ENCODE data around the gene ACSBG1. TPM values are rescaled to one million over a fixed set of nuclear protein-coding genes. Genes with fewer than 3 reads are reported as not detected.

ACSBG1 gene
- 0.20 and 0.24 TPM in 2 replicates for total RNA-seq (2014; rRNA removed; shearing (Covaris generic))
- 0.05 and 0.08 TPM in 2 replicates for polyA plus RNA-seq (2015; cell fraction: cytosol; rRNA removed)
- 0.41 TPM in 1 of 2 replicates, not detected in the other for polyA plus RNA-seq (2015; cell fraction: nucleus; rRNA removed)

DNA sequence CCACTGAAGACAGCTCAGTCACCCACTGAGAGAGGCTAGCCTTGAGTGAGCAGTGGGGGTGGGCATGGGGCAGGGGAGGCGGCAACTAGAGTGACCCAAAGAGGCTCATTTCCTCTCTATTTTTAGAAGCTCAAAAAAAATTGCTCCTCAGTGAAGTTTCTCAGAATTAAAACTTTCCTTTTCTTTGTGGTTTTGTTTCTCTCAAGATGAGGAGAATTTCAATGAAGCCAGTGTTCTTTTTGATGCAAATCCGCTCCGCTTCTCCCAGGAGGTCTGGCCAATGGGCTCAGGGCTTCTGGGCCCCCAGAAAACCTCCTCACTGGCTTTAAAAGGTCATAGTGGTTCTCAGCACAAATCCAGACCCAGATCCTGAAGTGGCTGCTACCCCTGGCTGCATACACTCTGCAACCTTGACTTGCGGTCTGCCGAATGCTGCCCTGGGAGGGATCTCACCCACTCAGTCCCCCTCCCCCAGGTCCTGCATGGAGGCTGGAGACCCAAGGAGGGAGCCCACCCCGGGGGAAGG is at the start of gene ACSBG1:
Gene ACSBG1, minus strand, starts transcription at position 51 of the 526 bp plus-strand sequence. CDS start 64 bp downstream, outside the sequence.
- no peak for DNase-seq (ENCODE audit: low read depth)

GRCh38 chr15:78282324-78282723 is 48.0 kb upstream of the ACSBG1 start:
- no peak for DNase-seq (ENCODE audit: low read depth)

- DNase-seq (ENCODE audit: low read depth), result no peak
These were observed 46.1 kb upstream of the ACSBG1 start for GRCh38 chr15:78280319-78281072.

GRCh38 chr15:78276064-78276943 is 41.9 kb upstream of the ACSBG1 start:
- no peak for DNase-seq (ENCODE audit: low read depth)

DNA sequence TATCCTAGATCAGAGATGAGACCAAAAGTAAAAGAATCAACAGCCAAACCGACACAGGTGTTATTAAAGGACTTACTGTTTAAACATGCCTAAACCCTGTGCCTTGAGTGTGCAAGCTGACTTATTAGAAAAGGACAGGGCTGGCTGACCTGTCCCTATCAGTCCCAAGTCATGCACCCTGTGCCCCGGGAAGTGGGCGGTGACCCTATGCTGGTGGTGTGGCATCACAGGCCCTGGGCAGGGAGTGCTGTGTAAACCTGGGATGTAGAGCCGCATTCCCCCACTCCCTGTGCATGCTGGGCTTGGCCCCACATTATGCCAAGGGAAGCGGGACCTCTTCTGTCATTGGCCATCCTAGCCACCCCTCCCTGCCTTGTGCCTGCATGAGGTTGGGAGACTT is 40.6 kb upstream of the ACSBG1 start:
- no peak for DNase-seq (ENCODE audit: low read depth)

DNA sequence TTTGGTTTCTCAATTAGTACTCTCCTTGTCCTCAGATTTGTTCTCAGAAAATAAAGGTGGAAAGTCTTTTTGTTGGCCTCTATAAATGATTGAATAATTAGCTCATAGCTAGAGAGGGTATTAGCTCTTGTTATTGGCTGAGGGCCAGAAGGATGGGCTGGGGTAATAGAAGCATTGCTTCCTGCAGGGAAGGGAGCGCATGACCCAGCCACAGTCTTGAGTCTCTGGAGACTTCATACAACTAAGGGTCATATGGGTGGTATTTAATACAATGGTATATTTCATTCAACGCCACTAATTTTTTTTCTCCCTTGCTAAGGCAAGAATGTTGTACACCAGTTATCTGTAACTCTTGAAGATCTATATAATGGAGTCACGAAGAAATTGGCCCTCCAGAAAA is 38.4 kb upstream of the ACSBG1 start:
- DNase-seq (ENCODE audit: low read depth), result no peak

- no peak for DNase-seq (ENCODE audit: low read depth)
These were observed 38.0 kb upstream of the ACSBG1 start for GRCh38 chr15:78272316-78272715.

DNA sequence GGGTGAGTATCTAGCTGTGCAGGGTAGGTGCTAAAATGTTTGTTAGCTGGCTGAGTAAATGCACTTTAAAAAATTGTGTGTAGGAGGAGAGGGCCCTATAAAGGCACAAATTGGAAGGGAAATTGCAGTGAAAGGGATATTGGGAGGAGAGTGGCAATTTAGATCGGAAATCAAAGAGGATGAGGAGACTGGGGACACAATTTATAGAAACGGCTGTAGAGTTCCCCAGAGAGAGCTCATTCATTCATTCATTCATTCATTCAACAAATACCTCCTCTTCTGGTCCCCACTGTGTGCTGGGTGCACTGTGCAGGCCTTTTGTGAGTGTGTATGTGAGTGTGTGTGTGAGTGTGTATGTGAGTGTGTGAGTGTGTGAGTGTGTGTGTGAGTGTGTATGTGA is 32.4 kb upstream of the ACSBG1 start:
- no peak for DNase-seq (ENCODE audit: low read depth)

DNA sequence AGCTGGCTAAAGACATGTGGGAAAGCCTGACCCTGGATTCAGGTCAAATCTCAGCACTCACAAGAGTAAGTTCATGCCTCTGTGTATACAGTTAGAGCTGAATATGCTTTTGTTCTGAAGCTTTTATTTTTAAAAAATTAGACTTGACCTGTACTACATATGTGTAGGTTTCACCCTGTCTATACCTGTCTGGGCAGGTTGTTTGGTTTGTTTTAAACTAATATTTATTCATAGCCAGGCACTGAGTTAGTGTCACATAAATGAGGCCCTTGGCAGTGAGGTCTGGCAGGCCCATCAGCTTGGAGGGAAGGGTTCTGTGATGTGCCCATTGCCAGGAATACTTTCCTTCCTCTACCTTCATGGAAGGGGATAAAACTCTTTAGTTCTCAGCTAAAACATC is 31.9 kb upstream of the ACSBG1 start:
- no peak for DNase-seq (ENCODE audit: low read depth)

GRCh38 chr15:78265752-78266224 is 31.4 kb upstream of the ACSBG1 start:
- peak; percentile 64 for DNase-seq (ENCODE audit: low read depth)

DNA sequence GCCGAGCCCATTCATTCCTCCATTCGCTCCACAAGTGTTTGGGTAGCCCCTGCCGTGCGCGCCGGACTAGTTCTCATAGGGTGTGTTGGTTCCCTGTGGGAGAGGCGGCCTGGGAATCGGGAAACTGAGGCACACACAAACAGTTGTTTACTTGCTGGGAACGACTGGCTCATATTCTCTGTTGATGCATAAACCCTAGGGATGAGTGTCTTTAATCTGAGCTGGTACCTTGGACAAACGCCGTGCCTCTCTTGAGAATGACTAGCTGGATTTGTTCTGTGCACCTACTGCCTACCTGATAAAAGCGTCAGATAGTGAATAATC is 30.7 kb upstream of the ACSBG1 start:
- no peak for DNase-seq (ENCODE audit: low read depth)

- no peak for DNase-seq (ENCODE audit: low read depth)
These were observed 30.2 kb upstream of the ACSBG1 start, which contains the start of gene DNAJA4 for GRCh38 chr15:78264304-78265136. TSS of gene DNAJA4 (plus strand) at chr15:78264562. CDS start at chr15:78264764, 202 bp downstream.

GRCh38 chr15:78263907-78264303 is 29.5 kb upstream of the ACSBG1 start:
- DNase-seq (ENCODE audit: low read depth), result no peak

DNA sequence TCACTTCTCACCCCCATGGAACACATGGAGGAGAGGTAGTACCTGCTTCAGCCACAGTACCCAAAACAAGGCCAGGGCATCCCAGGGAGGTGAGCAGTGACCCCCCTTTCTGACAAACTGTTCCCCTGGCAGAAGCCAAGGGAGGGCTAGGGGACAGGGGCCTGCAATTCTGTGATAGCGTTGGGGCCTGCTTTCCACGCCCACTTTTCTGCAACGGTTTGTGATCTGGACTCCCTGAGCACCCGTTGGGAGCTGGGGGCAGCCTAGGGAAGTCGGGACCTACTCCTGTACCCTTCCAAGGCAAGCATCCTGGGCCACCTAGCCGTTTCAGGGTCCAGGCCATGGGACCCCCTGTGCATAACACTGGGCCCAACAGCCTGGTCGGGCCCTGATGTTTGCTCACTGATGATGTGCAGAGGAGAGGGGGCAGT is 29.0 kb upstream of the ACSBG1 start:
- no peak for DNase-seq (ENCODE audit: low read depth)

DNA sequence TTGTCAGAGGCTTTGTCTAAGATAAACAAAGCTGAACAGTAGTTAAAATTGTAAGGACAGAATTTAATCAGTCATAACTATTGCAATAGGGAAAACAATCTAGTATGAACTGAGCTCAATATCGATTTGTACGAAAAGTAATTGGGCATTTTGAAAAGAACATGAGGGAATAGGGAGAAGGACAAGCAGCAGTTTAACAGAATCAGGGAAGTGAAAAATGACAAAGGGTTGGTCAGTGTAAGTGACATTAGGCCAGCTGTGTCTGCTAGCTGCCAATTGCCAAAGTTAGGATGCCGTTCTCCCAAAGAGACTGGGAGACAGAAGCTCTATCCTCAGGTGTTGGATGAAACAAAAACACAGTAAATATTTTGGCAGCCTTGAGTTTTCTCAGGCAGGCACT is 26.7 kb upstream of the ACSBG1 start:
- no peak for DNase-seq (ENCODE audit: low read depth)

DNA sequence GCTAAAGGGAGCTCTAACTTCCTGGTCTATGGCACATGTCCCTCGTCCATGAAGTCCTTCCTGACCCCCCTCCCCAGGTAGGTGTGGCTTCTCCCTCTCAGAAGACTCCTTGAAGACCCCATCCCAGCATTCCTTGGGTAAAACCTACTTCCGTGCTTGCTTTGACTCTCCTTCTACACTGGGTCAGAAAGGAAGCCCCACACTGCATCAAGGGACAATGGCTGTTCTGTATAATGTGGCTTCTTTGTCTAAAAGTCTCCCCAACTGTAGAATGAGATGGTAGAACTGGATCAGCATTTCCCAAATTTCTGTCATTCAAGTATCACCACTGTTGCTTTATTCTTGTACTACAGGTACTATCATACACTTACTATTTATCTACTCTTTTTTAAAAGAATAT is 26.1 kb upstream of the ACSBG1 start:
- no peak for DNase-seq (ENCODE audit: low read depth)

- no peak for DNase-seq (ENCODE audit: low read depth)
These were observed 24.9 kb upstream of the ACSBG1 start for GRCh38 chr15:78259232-78259631.

DNA sequence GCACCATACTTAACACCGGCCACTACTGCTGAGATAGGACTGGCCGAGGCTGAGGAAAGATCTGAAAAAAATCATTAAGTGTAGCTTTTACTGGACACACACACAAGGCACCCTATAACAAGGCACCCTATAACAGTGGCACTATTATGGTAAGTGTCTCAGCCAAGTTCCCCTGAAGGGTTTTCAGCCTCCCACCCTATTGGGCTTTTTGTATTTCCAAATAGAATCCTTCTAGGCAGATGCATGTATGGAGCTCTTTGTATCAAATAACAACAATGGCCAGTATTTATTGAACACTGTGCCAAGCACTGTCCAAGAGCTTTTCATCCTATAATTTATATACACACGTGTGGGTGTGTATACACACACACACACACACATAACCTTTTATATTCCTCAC is 23.3 kb upstream of the ACSBG1 start:
- DNase-seq (ENCODE audit: low read depth), result no peak

DNA sequence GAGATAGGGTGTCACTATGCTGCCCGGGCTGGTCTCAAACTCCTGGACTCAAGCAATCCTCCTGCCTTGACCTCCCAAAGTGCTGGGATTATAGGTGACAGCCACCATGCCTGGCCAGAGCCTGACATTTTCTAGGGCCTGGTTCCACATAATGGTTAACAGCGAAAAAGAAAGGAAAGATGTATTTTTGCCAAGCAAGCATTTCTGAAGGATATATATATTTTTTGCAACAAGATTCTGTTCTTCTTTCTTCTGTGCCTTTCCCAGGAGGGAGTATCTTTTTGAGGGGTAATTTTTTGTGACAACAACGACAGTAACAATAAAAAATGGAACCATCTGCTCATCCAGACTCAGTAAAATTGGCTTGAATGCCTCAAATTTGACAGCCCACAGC is 21.7 kb upstream of the ACSBG1 start:
- DNase-seq (ENCODE audit: low read depth), result no peak

GRCh38 chr15:78255421-78256043 is 21.2 kb upstream of the ACSBG1 start:
- DNase-seq (ENCODE audit: low read depth), result no peak

DNA sequence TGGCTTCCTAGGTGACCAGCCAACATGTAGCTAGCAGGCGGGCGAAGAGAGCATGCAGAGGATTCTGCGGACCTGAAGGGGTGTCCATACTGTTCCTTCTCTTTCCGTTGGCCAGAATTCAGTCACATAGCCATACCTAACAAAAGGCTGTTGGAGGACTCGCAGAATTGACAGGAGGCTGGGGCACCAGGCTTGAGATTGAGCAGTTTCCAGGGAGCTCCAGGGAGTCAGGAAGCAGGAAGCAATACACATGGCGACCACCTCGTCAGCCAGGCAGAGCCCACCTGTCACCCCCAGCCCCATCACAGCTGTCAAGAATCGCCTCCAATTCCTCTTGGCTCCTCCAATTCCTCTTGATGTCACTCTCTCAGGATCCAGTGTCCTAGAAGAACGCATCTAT is 16.8 kb upstream of the ACSBG1 start:
- no peak for DNase-seq (ENCODE audit: low read depth)

Data from HT1080 (cell line).